H1 (cell line): ENCODE measurements around the gene ETV1. TPM values are rescaled to one million over a fixed set of nuclear protein-coding genes. Genes with fewer than 3 reads are reported as not detected.

ENCODE experiments used
- CTCF ChIA-PET: fragments of 300-600 bp; sonication (Branson Sonifier 250); formaldehyde crosslinking; loops from one replicate; lab custom pipeline; 2021; ENCODE audit not compliant: partially characterized antibody; lab: Charles Lee
- POLR2A ChIA-PET: fragments of 300-600 bp; sonication (Branson Sonifier 250); formaldehyde crosslinking; loops from one replicate; lab custom pipeline; 2021; ENCODE audit warnings: inconsistent platforms; ENCODE audit not compliant: partially characterized antibody; lab: Charles Lee
- DNase-seq, 2 experiments: peaks; one replicate each; pipeline versions ENCODE4 v3.0.0 to v3.0.0-alpha.2; 2010 to 2022; ENCODE audit warnings: low spot score in 2 of 2, low read depth in 1 of 2, mixed read lengths in 1 of 2
- FAIRE-seq: peaks from 2 replicates; lab custom pipeline; 2011; peaks lifted over from hg19 to GRCh38; lab: Jason Lieb, UNC
- H2AFZ ChIP-seq: 2 replicates; pipeline ENCODE4 v1.8.1; 2012; ENCODE audit warnings: low read length, inconsistent platforms
- H2AK5ac ChIP-seq: 2 replicates; pipeline ENCODE4 v1.6.1; 2013; ENCODE audit warnings: low read depth, low read length
- H2BK120ac ChIP-seq: replicated peaks from 2 replicates; pipeline ENCODE3; 2013; ENCODE audit warnings: low read depth, low read length, inconsistent platforms
- H2BK12ac ChIP-seq: 2 replicates; pipeline ENCODE4 v1.6.1; 2013; ENCODE audit warnings: low read depth, low read length
- H2BK15ac ChIP-seq: 2 replicates; pipeline ENCODE4 v1.6.1; 2013; ENCODE audit warnings: low read length
- H2BK20ac ChIP-seq: 2 replicates; pipeline ENCODE4 v1.6.1; 2013; ENCODE audit warnings: low read length
- H2BK5ac ChIP-seq: 2 replicates; pipeline ENCODE4 v1.6.1; 2013; ENCODE audit warnings: low read depth, low read length
- H3K14ac ChIP-seq: 2 replicates; pipeline ENCODE4 v1.6.1; 2013; ENCODE audit warnings: inconsistent platforms; ENCODE audit not compliant: insufficient read length
- H3K18ac ChIP-seq: 2 replicates; pipeline ENCODE4 v1.6.1; 2013; ENCODE audit warnings: low read length; ENCODE audit errors: extremely low read depth
- H3K23ac ChIP-seq: 2 replicates; pipeline ENCODE4 v1.6.1; 2013; ENCODE audit warnings: inconsistent platforms; ENCODE audit not compliant: insufficient read length
- H3K23me2 ChIP-seq: 2 replicates; pipeline ENCODE4 v1.6.1; 2013; ENCODE audit warnings: low read depth, low read length
- H3K27ac ChIP-seq: 2 replicates; pipeline ENCODE4 v1.6.1; 2011; ENCODE audit warnings: low read depth, low read length, inconsistent platforms
- H3K27me3 ChIP-seq, 4 experiments: replicated peaks in 1 of 4; 1 replicate in 1 of 4; 2 replicates in 3 of 4; pipeline versions ENCODE4 v1.6.1 to v1.8.1; 2011 to 2013; ENCODE audit warnings: low read length in 3 of 4, mild to moderate bottlenecking in 3 of 4, inconsistent platforms in 2 of 4, mixed read lengths in 2 of 4, moderate library complexity in 1 of 4; ENCODE audit not compliant: control insufficient read depth in 3 of 4, insufficient read depth in 3 of 4; ENCODE audit errors: extremely low read depth in 1 of 4
- H3K36me3 ChIP-seq, 4 experiments: 2 replicates each; pipeline versions ENCODE4 v1.6.1 to v1.8.1; 2011 to 2013; ENCODE audit warnings: mild to moderate bottlenecking in 4 of 4, low read length in 3 of 4, moderate library complexity in 2 of 4, control low read depth in 1 of 4, inconsistent platforms in 1 of 4; ENCODE audit not compliant: insufficient read depth in 4 of 4, control insufficient read depth in 2 of 4
- H3K4ac ChIP-seq: replicated peaks from 2 replicates; pipeline ENCODE3; 2013; ENCODE audit warnings: low read length, low read depth, mixed read lengths, inconsistent platforms; ENCODE audit not compliant: insufficient read length
- H3K4me1 ChIP-seq, 4 experiments: replicated peaks in 1 of 4; 1 replicate in 1 of 4; 2 replicates in 3 of 4; pipeline versions ENCODE4 v1.6.1 to v1.8.1; 2011 to 2013; ENCODE audit warnings: low read length in 3 of 4, inconsistent platforms in 2 of 4, mixed read lengths in 1 of 4; ENCODE audit not compliant: insufficient read depth in 4 of 4, control insufficient read depth in 3 of 4
- H3K4me2 ChIP-seq, 2 experiments: 2 replicates each; pipeline versions ENCODE4 v1.6.1 to v1.8.1; 2011 to 2013; ENCODE audit warnings: low read depth in 2 of 2, low read length in 2 of 2, control low read depth in 1 of 2, inconsistent platforms in 1 of 2, mild to moderate bottlenecking in 1 of 2; ENCODE audit not compliant: insufficient read depth in 1 of 2
- H3K4me3 ChIP-seq, 4 experiments: fragments of 200-600, 300-600 bp in 1 of 4; sonication (generic), shearing (Covaris generic), sonication (Bioruptor Twin) in 1 of 4; 2 replicates each; pipeline versions ENCODE4 v1.5.1 to v1.8.1; 2011 to 2016; ENCODE audit warnings: low read length in 4 of 4, low read depth in 3 of 4, control low read depth in 2 of 4, inconsistent platforms in 2 of 4, mild to moderate bottlenecking in 2 of 4, mixed read lengths in 1 of 4, moderate library complexity in 1 of 4; ENCODE audit not compliant: insufficient read depth in 2 of 4; ENCODE audit errors: extremely low read depth in 1 of 4
- H3K56ac ChIP-seq: replicated peaks from 2 replicates; pipeline ENCODE3; 2013; ENCODE audit warnings: low read depth, mild to moderate bottlenecking, mixed read lengths, low read length, inconsistent platforms; ENCODE audit not compliant: insufficient read length
- H3K79me1 ChIP-seq: 2 replicates; pipeline ENCODE4 v1.6.1; 2013; ENCODE audit warnings: low read depth, low read length, control low read depth
- H3K79me2 ChIP-seq, 2 experiments: 2 replicates each; pipeline versions ENCODE4 v1.6.1 to v1.8.1; 2012 to 2013; ENCODE audit warnings: low read length in 2 of 2, mild to moderate bottlenecking in 2 of 2, inconsistent platforms in 1 of 2; ENCODE audit not compliant: insufficient read depth in 2 of 2, control insufficient read depth in 1 of 2
- H3K9ac ChIP-seq, 4 experiments: replicated peaks in 1 of 4; 1 replicate in 1 of 4; 2 replicates in 3 of 4; pipeline versions ENCODE4 v1.6.1 to v1.8.1; 2011 to 2013; ENCODE audit warnings: low read depth in 3 of 4, low read length in 3 of 4, control low read depth in 2 of 4, mild to moderate bottlenecking in 2 of 4, moderate library complexity in 2 of 4, inconsistent platforms in 1 of 4; ENCODE audit errors: extremely low read depth in 1 of 4
- H3K9me3 ChIP-seq, 2 experiments: 2 replicates each; pipeline versions ENCODE4 v1.6.1 to v1.8.1; 2012 to 2013; ENCODE audit warnings: mild to moderate bottlenecking in 2 of 2, moderate library complexity in 2 of 2, control low read depth in 1 of 2, inconsistent platforms in 1 of 2, low read depth in 1 of 2, low read length in 1 of 2, mixed read lengths in 1 of 2; ENCODE audit not compliant: insufficient read depth in 2 of 2
- H4K20me1 ChIP-seq, 2 experiments: replicated peaks in 1 of 2; 2 replicates each; pipeline versions ENCODE3 to v1.8.1; 2011 to 2013; ENCODE audit warnings: inconsistent platforms in 2 of 2, low read length in 2 of 2, mild to moderate bottlenecking in 1 of 2; ENCODE audit not compliant: insufficient read depth in 2 of 2, control insufficient read depth in 1 of 2
- H4K5ac ChIP-seq: 2 replicates; pipeline ENCODE4 v1.6.1; 2013; ENCODE audit warnings: low read length, low read depth, mixed read lengths, inconsistent platforms; ENCODE audit not compliant: insufficient read length
- H4K8ac ChIP-seq: 2 replicates; pipeline ENCODE4 v1.8.0; 2013; ENCODE audit warnings: mild to moderate bottlenecking, moderate library complexity, low read length, inconsistent platforms; ENCODE audit not compliant: insufficient read depth; ENCODE audit errors: extremely low read depth
- H4K91ac ChIP-seq: replicated peaks from 2 replicates; pipeline ENCODE3; 2013; ENCODE audit warnings: low read length, mixed read lengths, inconsistent platforms; ENCODE audit not compliant: insufficient read length
- E2F6 ChIP-seq: IDR thresholded peaks from 2 replicates; pipeline ENCODE4 v1.6.1; 2012; ENCODE audit warnings: inconsistent platforms
- KDM1A ChIP-seq: fragments of 200-600, 300-600 bp; sonication (generic); IDR thresholded peaks from 2 replicates; pipeline ENCODE4 v1.7.1; 2016; ENCODE audit warnings: mild to moderate bottlenecking, low read length, borderline replicate concordance
- KDM4A ChIP-seq: IDR thresholded peaks from one replicate; pipeline ENCODE4 v1.7.1; 2012; ENCODE audit warnings: low read depth, mild to moderate bottlenecking, moderate library complexity, low read length, inconsistent platforms; ENCODE audit not compliant: severe bottlenecking
- NRF1 ChIP-seq: IDR thresholded peaks from 2 replicates; pipeline ENCODE4 v1.6.1; 2011; ENCODE audit warnings: mild to moderate bottlenecking, low read depth, low read length, improper control_type of control experiment
- PHF8 ChIP-seq: fragments of 200-600 bp; sonication (generic); conservative IDR thresholded peaks from 2 replicates; pipeline ENCODE4 v1.7.1; 2012; ENCODE audit warnings: low read depth, mild to moderate bottlenecking, inconsistent platforms, low read length, moderate library complexity
- RFX5 ChIP-seq: IDR thresholded peaks from 2 replicates; pipeline ENCODE4 v1.6.1; 2011; ENCODE audit warnings: low read depth, low read length, improper control_type of control experiment, borderline replicate concordance
- RNF2 ChIP-seq: fragments of 200-900, 300-1000 bp; sonication (generic); IDR thresholded peaks from 2 replicates; pipeline ENCODE4 v1.7.1; 2016; ENCODE audit warnings: borderline replicate concordance, low read depth, mild to moderate bottlenecking, antibody characterized with exemption, low read length; ENCODE audit not compliant: poor library complexity, severe bottlenecking; ENCODE audit errors: missing control alignments
- SIX5 ChIP-seq: IDR thresholded peaks from 2 replicates; pipeline ENCODE4 v1.6.1; 2011; ENCODE audit warnings: mild to moderate bottlenecking, low read depth, low read length
- SP1 ChIP-seq: IDR thresholded peaks from 2 replicates; pipeline ENCODE4 v1.6.1; 2011; ENCODE audit warnings: low read depth, low read length
- SP2 ChIP-seq: IDR thresholded peaks from 2 replicates; pipeline ENCODE4 v1.6.1; 2012; ENCODE audit warnings: mild to moderate bottlenecking, low read length, inconsistent platforms
- SP4 ChIP-seq: IDR thresholded peaks from 2 replicates; pipeline ENCODE4 v1.6.1; 2012; ENCODE audit warnings: low read length, inconsistent platforms
- WGBS, 2 experiments: shearing (Covaris generic) in 1 of 2; methylation state at CpG; one replicate each; pipeline versions ENCODE4 v1.1.6 to v1.1.7; 2013 to 2015; ENCODE audit warnings: low lambda C conversion rate in 2 of 2, mixed read lengths in 2 of 2, inconsistent platforms in 1 of 2, low coverage in 1 of 2, missing lambda C conversion rate in 1 of 2; ENCODE audit not compliant: insufficient replicate concordance in 2 of 2, insufficient coverage in 1 of 2, insufficient read length in 1 of 2; ENCODE audit errors: extremely low coverage in 1 of 2, missing lambda C conversion rate in 1 of 2; 5-methylcytosine and 5-hydroxymethylcytosine counted together
- polyA plus RNA-seq, 7 experiments: library from polyadenylated mRNA; depleted of rRNA in 3 of 7; stranded (reverse) in 5 of 7; unstranded in 2 of 7; fragments of >200 nt in 5 of 7; fragments of 200-250 nt in 2 of 7; gene quantifications; 1 replicate in 5 of 7; 2 replicates in 1 of 7; 4 replicates in 1 of 7; pipeline versions ENCODE4 v1.2.1 to v1.2.3, GENCODE V29; 2011 to 2013; ENCODE audit warnings: missing spikeins in 2 of 7, mixed read lengths in 2 of 7
- total RNA-seq: library from RNA; stranded (reverse); fragmentation: NEBNext Ultra II Directional; extraction: Animal tissue kit (Norgen Biotek cat#: 25700); gene quantifications from 2 replicates; pipeline ENCODE4 v1.2.1, GENCODE V29; 2021

ETV1 gene
- total and polyA plus RNA-seq, 2 of the 8 experiments (the other 6 are each of a cell fraction or from before 2014, with no cell fraction given) = 58.3 to 91.2 TPM

GRCh38 chr7:14024406-14024805 is 34.9 kb upstream of the ETV1 start:
- Histone ChIP-seq H2AFZ (no peak overlapping the region), H3K4me3 (no peak overlapping the region), H3K36me3 (no peaks in the 10 kb centered on the region), H3K18ac (no peak overlapping the region), H3K14ac (no peak overlapping the region), H2BK20ac (no peak overlapping the region), H3K27me3 (no peaks in the 10 kb centered on the region), H2BK12ac (no peak overlapping the region), H3K4ac (no peak overlapping the region), H3K9ac (no peak overlapping the region), H4K5ac (no peak overlapping the region), H2AK5ac (no peak overlapping the region), H2BK15ac (no peak overlapping the region), H2BK5ac (no peak overlapping the region), H3K23me2 (no peaks in the 10 kb centered on the region), H3K4me2 (no peak overlapping the region), H3K79me2 (no peaks in the 10 kb centered on the region), H3K79me1 (no peaks in the 10 kb centered on the region), H3K56ac (no peak overlapping the region), H4K91ac (no peak overlapping the region), H3K27ac (no peak overlapping the region), H3K9me3 (no peaks in the 10 kb centered on the region), H4K8ac (no peak overlapping the region), H2BK120ac (no peak overlapping the region), H4K20me1 (no peaks in the 10 kb centered on the region), H3K4me1 (no peaks in the 10 kb centered on the region), H3K23ac (no peak overlapping the region)
- CTCF ChIA-PET = no interaction called here
- WGBS, 2 experiments = 88% methylated on average over 2 of the region's 2 CpGs; no CpG with 5 or more reads in 1 of the 2 experiments
- FAIRE-seq (no peak), DNase-seq (no peak)
- TF ChIP-seq KDM1A (no peak), SP1 (no peak), KDM4A (no peak), SIX5 (no peak), SP4 (no peak), E2F6 (no peak), SP2 (no peak), PHF8 (no peak), NRF1 (no peak), RFX5 (no peak), RNF2 (no peak)
- POLR2A ChIA-PET = no interaction called here
